Lower leg skin (tissue), 3 donors: ENCODE results near the gene DTD1.

Source experiments
- POLR2A ChIP-seq, 2 donors: fragments of 450-650 bp; IDR thresholded peaks; one replicate each; pipeline ENCODE4 v1.6.1; 2016 to 2017; ENCODE audit warnings: antibody characterized with exemption in 2 of 2, mild to moderate bottlenecking in 1 of 2, moderate library complexity in 1 of 2
- TF ChIP-seq, protein P1 (sequence below), 3 donors: fragments of 450-650 bp; IDR thresholded peaks; one replicate each; pipeline ENCODE4 v1.5.1; 2016; ENCODE audit warnings: antibody characterized with exemption in 3 of 3, mild to moderate bottlenecking in 3 of 3, moderate library complexity in 2 of 3

- TF ChIP-seq, protein P1, sequence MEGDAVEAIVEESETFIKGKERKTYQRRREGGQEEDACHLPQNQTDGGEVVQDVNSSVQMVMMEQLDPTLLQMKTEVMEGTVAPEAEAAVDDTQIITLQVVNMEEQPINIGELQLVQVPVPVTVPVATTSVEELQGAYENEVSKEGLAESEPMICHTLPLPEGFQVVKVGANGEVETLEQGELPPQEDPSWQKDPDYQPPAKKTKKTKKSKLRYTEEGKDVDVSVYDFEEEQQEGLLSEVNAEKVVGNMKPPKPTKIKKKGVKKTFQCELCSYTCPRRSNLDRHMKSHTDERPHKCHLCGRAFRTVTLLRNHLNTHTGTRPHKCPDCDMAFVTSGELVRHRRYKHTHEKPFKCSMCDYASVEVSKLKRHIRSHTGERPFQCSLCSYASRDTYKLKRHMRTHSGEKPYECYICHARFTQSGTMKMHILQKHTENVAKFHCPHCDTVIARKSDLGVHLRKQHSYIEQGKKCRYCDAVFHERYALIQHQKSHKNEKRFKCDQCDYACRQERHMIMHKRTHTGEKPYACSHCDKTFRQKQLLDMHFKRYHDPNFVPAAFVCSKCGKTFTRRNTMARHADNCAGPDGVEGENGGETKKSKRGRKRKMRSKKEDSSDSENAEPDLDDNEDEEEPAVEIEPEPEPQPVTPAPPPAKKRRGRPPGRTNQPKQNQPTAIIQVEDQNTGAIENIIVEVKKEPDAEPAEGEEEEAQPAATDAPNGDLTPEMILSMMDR (IDR thresholded peaks at IDR 0.05), result no peak
- TF ChIP-seq POLR2A (IDR thresholded peaks at IDR 0.05), result no peak
Observed at GRCh38 chr20:18694071-18694470, 106.2 kb downstream of the DTD1 start.
